Stimulated activated naive B cell treated with anti-CD40 and anti-IgM and Interleukin-4, amounts not matched to agents 10 μg/mL and 1 μg/mL and 100 μg/mL, for 72 hours (primary cell): ENCODE data around the gene OPTC.

Experiments used
- ATAC-seq, 2 donors: fragments of 150-1000 bp; cut with Tn5 transposase; replicated peaks; 2 replicates each; pipeline ENCODE4 v1.10.0; 2021; ENCODE audit warnings: moderate library complexity in 1 of 2
- DNase-seq: peaks from one replicate; pipeline ENCODE4 v3.0.0; 2021
- H3K27ac Mint-ChIP-seq: one replicate; pipeline ENCODE4 v1.8.0; 2022; ENCODE audit warnings: mild to moderate bottlenecking, mixed read lengths
- H3K27me3 Mint-ChIP-seq, 2 donors: one replicate each; pipeline ENCODE4 v1.8.0; 2022; ENCODE audit warnings: mixed read lengths in 2 of 2
- H3K36me3 Mint-ChIP-seq, 2 donors: one replicate each; pipeline ENCODE4 v1.8.0; 2022; ENCODE audit warnings: mixed read lengths in 2 of 2, mild to moderate bottlenecking in 1 of 2
- H3K4me1 Mint-ChIP-seq, 2 donors: one replicate each; pipeline ENCODE4 v1.8.0; 2022; ENCODE audit warnings: mixed read lengths in 2 of 2, mild to moderate bottlenecking in 1 of 2
- H3K4me3 Mint-ChIP-seq, 2 donors: one replicate each; pipeline ENCODE4 v1.8.0; 2022; ENCODE audit warnings: mild to moderate bottlenecking in 2 of 2, mixed read lengths in 2 of 2, moderate library complexity in 1 of 2
- H3K9me3 Mint-ChIP-seq, 2 donors: one replicate each; pipeline ENCODE4 v1.8.0; 2022; ENCODE audit warnings: mixed read lengths in 2 of 2, mild to moderate bottlenecking in 1 of 2

Gene OPTC

GRCh38 chr1:203520315-203520714 is 26.4 kb downstream of the OPTC start:
- no peak overlapping the region for H3K4me3 Mint-ChIP-seq
- H3K9me3 Mint-ChIP-seq: no peaks in the 10 kb centered on the region
- peaks cover 3 to 4% of the 10 kb centered on the region in 2 donors for H3K27me3 Mint-ChIP-seq
- no peak for DNase-seq
- no peaks in the 10 kb centered on the region for H3K36me3 Mint-ChIP-seq
- H3K4me1 Mint-ChIP-seq: peaks cover 0 to 2% of the 10 kb centered on the region in 2 donors
- ATAC-seq: no peak
- no peak overlapping the region for H3K27ac Mint-ChIP-seq

GRCh38 chr1:203521074-203521794 is 27.3 kb downstream of the OPTC start:
- Mint-ChIP-seq H3K9me3 (no peaks in the 10 kb centered on the region), H3K4me3 (no peak overlapping the region), H3K27ac (no peak overlapping the region), H3K4me1 (peaks cover 0 to 2% of the 10 kb centered on the region in 2 donors), H3K36me3 (no peaks in the 10 kb centered on the region), H3K27me3 (no peaks in the 10 kb centered on the region)
- DNase-seq (no peak), ATAC-seq (no peak)

GRCh38 chr1:203521812-203522211 is 27.9 kb downstream of the OPTC start:
- ATAC-seq (no peak), DNase-seq (no peak)
- Mint-ChIP-seq H3K4me3 (no peak overlapping the region), H3K9me3 (no peaks in the 10 kb centered on the region), H3K36me3 (no peaks in the 10 kb centered on the region), H3K27me3 (no peaks in the 10 kb centered on the region), H3K4me1 (peaks cover 0 to 2% of the 10 kb centered on the region in 2 donors), H3K27ac (no peak overlapping the region)

GRCh38 chr1:203522237-203522636 is 28.3 kb downstream of the OPTC start:
- DNase-seq: no peak
- H3K27ac Mint-ChIP-seq: no peak overlapping the region
- H3K4me1 Mint-ChIP-seq: peaks cover 0 to 2% of the 10 kb centered on the region in 2 donors

GRCh38 chr1:203523667-203524066 is 29.7 kb downstream of the OPTC start:
- ATAC-seq: no peak
- peaks cover under 1 to 3% of the 10 kb centered on the region in 2 donors for H3K4me1 Mint-ChIP-seq
- H3K27me3 Mint-ChIP-seq: no peaks in the 10 kb centered on the region

More at GRCh38 chr1:203522237-203522636, 28.3 kb downstream of the OPTC start:
- H3K27me3 Mint-ChIP-seq: no peaks in the 10 kb centered on the region
- no peaks in the 10 kb centered on the region for H3K9me3 Mint-ChIP-seq
- no peak overlapping the region for H3K4me3 Mint-ChIP-seq
- ATAC-seq: no peak
- H3K36me3 Mint-ChIP-seq: no peaks in the 10 kb centered on the region

GRCh38 chr1:203524152-203524551 is 30.2 kb downstream of the OPTC start:
- H3K9me3 Mint-ChIP-seq: no peaks in the 10 kb centered on the region
- no peaks in the 10 kb centered on the region for H3K27me3 Mint-ChIP-seq
- H3K36me3 Mint-ChIP-seq: no peaks in the 10 kb centered on the region
- DNase-seq (no peak), ATAC-seq (no peak)
- peaks cover 5 to 8% of the 10 kb centered on the region in 2 donors for H3K4me1 Mint-ChIP-seq
- H3K27ac Mint-ChIP-seq: no peak overlapping the region
- H3K4me3 Mint-ChIP-seq: no peak overlapping the region

More at GRCh38 chr1:203523667-203524066, 29.7 kb downstream of the OPTC start:
- H3K9me3 Mint-ChIP-seq: no peaks in the 10 kb centered on the region
- no peak for DNase-seq
- H3K4me3 Mint-ChIP-seq: no peak overlapping the region
- H3K27ac Mint-ChIP-seq: no peak overlapping the region
- H3K36me3 Mint-ChIP-seq: no peaks in the 10 kb centered on the region

- no peaks in the 10 kb centered on the region for H3K36me3 Mint-ChIP-seq
- no peak overlapping the region for H3K27ac Mint-ChIP-seq
- peaks cover 8 to 14% of the 10 kb centered on the region in 2 donors for H3K4me1 Mint-ChIP-seq
- H3K9me3 Mint-ChIP-seq: no peaks in the 10 kb centered on the region
- no peak overlapping the region for H3K4me3 Mint-ChIP-seq
- H3K27me3 Mint-ChIP-seq: no peaks in the 10 kb centered on the region
- DNase-seq (no peak), ATAC-seq (no peak)
These were observed 30.9 kb downstream of the OPTC start for GRCh38 chr1:203524824-203525223.

GRCh38 chr1:203525685-203526084 is 31.7 kb downstream of the OPTC start:
- Mint-ChIP-seq H3K4me1 (peaks cover 8 to 19% of the 10 kb centered on the region in 2 donors), H3K4me3 (no peak overlapping the region), H3K9me3 (no peaks in the 10 kb centered on the region), H3K27me3 (no peaks in the 10 kb centered on the region), H3K36me3 (no peaks in the 10 kb centered on the region), H3K27ac (no peak overlapping the region)
- ATAC-seq (no peak), DNase-seq (no peak)

- no peak overlapping the region for H3K4me3 Mint-ChIP-seq
- no peak overlapping the region for H3K27ac Mint-ChIP-seq
- no peaks in the 10 kb centered on the region for H3K27me3 Mint-ChIP-seq
- H3K9me3 Mint-ChIP-seq: no peaks in the 10 kb centered on the region
- no peak for DNase-seq
- ATAC-seq: no peak
- peaks cover 8 to 19% of the 10 kb centered on the region in 2 donors for H3K4me1 Mint-ChIP-seq
- H3K36me3 Mint-ChIP-seq: no peaks in the 10 kb centered on the region
These were observed 32.2 kb downstream of the OPTC start for GRCh38 chr1:203526130-203526529.

GRCh38 chr1:203526572-203526971 is 32.6 kb downstream of the OPTC start:
- no peak for ATAC-seq
- H3K27ac Mint-ChIP-seq: no peak overlapping the region
- no peaks in the 10 kb centered on the region for H3K27me3 Mint-ChIP-seq
- H3K4me1 Mint-ChIP-seq: peaks cover 8 to 19% of the 10 kb centered on the region in 2 donors
- no peaks in the 10 kb centered on the region for H3K36me3 Mint-ChIP-seq
- H3K9me3 Mint-ChIP-seq: no peaks in the 10 kb centered on the region
- DNase-seq: no peak
- no peak overlapping the region for H3K4me3 Mint-ChIP-seq

- Mint-ChIP-seq H3K4me1 (peaks cover 8 to 19% of the 10 kb centered on the region in 2 donors), H3K4me3 (no peak overlapping the region), H3K36me3 (no peaks in the 10 kb centered on the region), H3K27me3 (no peaks in the 10 kb centered on the region), H3K27ac (no peak overlapping the region), H3K9me3 (no peaks in the 10 kb centered on the region)
- DNase-seq (no peak), ATAC-seq (no peak)
These were observed 33.1 kb downstream of the OPTC start for GRCh38 chr1:203527013-203527412.

GRCh38 chr1:203528063-203528462 is 34.1 kb downstream of the OPTC start:
- Mint-ChIP-seq H3K9me3 (no peaks in the 10 kb centered on the region), H3K36me3 (no peaks in the 10 kb centered on the region), H3K27ac (no peak overlapping the region), H3K4me3 (no peak overlapping the region), H3K4me1 (peaks cover 8 to 19% of the 10 kb centered on the region in 2 donors), H3K27me3 (no peaks in the 10 kb centered on the region)
- DNase-seq (no peak), ATAC-seq (no peak)

GRCh38 chr1:203528976-203529835 is 35.3 kb downstream of the OPTC start:
- Mint-ChIP-seq H3K4me3 (no peak overlapping the region), H3K27me3 (no peaks in the 10 kb centered on the region), H3K36me3 (no peaks in the 10 kb centered on the region), H3K9me3 (no peaks in the 10 kb centered on the region), H3K27ac (no peak overlapping the region), H3K4me1 (peaks cover 8 to 19% of the 10 kb centered on the region in 2 donors)
- ATAC-seq (peak; percentile 41 to 45), DNase-seq (no peak)

GRCh38 chr1:203531063-203531462 is 37.1 kb downstream of the OPTC start:
- Mint-ChIP-seq H3K27ac (no peak overlapping the region), H3K36me3 (no peaks in the 10 kb centered on the region), H3K27me3 (peaks cover 8 to 13% of the 10 kb centered on the region in 2 donors), H3K4me1 (peaks cover 8 to 19% of the 10 kb centered on the region in 2 donors), H3K4me3 (no peak overlapping the region), H3K9me3 (no peaks in the 10 kb centered on the region)
- DNase-seq: no peak
- ATAC-seq: no peak

GRCh38 chr1:203534012-203534411 is 40.1 kb downstream of the OPTC start:
- no peak overlapping the region for H3K4me3 Mint-ChIP-seq
- no peaks in the 10 kb centered on the region for H3K36me3 Mint-ChIP-seq
- DNase-seq: no peak
- H3K9me3 Mint-ChIP-seq: no peaks in the 10 kb centered on the region
- ATAC-seq: no peak
- peaks cover 13 to 18% of the 10 kb centered on the region in 2 donors for H3K27me3 Mint-ChIP-seq
- H3K27ac Mint-ChIP-seq: no peak overlapping the region
- H3K4me1 Mint-ChIP-seq: peaks cover 5 to 13% of the 10 kb centered on the region in 2 donors
